GM12874 (cell line): ENCODE data around the gene C14orf93.

Experiments used
- TF ChIP-seq, protein P1 (sequence below): IDR thresholded peaks from 2 replicates; pipeline ENCODE4 v1.5.1; 2011; ENCODE audit warnings: low read depth, mild to moderate bottlenecking, control low read depth, low read length, moderate library complexity; ENCODE audit not compliant: insufficient read depth

Gene C14orf93

DNA sequence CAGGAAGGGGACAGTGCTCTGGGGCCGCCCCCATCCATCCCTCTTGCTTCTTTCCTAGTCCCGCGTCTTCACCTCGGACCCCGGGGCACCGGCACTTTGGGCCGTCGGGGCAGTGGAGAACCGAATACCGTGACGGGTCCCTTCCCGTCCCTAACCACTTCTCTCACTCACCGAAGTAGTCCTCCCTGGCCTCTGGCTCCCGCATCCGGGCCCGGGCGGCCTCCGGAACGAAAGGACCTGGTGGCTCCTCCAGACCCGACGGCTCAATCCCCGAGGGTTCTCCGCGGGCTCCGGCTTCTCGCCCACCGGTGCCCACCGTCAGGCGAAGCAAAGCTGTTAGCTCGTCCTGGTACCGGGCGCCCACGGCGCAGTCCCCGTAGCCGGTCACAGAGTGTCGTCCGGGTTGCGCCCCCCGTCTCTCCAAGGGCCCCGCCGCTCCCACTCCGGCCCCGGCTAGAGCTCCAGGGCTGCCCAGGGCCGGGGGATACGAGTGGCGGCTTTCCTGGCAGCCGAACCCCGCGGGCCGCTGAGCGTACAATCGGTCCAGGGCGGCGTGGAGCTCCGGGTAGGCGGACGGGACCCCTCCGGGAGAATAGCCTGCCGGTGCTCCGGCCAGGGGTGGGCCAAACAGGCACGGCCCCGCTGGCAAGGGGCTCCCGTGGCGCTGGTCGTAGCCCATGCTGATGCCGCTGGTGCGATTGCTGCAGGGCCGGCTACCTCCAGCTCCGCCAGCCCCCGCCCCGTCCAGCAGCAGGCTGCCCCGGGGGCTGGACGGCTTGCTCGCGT, 28.7 kb downstream of the C14orf93 start:
- TF ChIP-seq, protein P1, sequence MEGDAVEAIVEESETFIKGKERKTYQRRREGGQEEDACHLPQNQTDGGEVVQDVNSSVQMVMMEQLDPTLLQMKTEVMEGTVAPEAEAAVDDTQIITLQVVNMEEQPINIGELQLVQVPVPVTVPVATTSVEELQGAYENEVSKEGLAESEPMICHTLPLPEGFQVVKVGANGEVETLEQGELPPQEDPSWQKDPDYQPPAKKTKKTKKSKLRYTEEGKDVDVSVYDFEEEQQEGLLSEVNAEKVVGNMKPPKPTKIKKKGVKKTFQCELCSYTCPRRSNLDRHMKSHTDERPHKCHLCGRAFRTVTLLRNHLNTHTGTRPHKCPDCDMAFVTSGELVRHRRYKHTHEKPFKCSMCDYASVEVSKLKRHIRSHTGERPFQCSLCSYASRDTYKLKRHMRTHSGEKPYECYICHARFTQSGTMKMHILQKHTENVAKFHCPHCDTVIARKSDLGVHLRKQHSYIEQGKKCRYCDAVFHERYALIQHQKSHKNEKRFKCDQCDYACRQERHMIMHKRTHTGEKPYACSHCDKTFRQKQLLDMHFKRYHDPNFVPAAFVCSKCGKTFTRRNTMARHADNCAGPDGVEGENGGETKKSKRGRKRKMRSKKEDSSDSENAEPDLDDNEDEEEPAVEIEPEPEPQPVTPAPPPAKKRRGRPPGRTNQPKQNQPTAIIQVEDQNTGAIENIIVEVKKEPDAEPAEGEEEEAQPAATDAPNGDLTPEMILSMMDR: no peak

- TF ChIP-seq, protein P1: no peak
Observed at GRCh38 chr14:22980672-22981089, 29.3 kb downstream of the C14orf93 start.

DNA sequence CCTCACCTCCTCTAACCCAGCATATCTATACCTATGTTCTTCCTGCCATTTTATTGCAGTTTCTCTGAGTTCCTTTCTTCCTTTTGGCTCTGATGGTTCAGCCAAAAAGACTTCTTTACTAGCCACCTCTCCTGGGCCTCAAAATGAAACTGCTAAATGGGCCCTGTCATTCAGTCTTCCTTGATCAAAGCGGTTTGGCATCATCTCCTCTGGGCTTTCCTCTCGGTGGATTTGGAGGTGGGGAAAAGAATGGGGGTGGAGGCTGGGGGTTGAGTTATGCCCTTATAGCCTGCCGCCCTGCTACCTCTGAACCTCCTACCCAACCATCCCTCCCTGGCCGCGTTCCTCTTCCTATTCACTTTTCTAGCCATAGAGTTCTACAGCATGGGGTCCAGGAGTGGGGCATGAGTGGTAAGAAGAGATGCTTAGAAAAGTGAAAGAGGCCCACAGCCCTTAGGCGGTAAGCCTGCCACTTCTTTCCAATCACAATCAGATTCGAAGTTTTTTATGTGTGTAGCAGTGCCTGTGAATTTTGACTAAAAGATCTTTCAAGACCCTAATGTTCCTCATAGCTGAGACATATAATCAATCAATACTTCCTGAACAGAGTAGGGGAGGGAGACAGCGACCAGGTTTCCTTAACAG, 30.1 kb downstream of the C14orf93 start:
- TF ChIP-seq, protein P1: no peak

DNA sequence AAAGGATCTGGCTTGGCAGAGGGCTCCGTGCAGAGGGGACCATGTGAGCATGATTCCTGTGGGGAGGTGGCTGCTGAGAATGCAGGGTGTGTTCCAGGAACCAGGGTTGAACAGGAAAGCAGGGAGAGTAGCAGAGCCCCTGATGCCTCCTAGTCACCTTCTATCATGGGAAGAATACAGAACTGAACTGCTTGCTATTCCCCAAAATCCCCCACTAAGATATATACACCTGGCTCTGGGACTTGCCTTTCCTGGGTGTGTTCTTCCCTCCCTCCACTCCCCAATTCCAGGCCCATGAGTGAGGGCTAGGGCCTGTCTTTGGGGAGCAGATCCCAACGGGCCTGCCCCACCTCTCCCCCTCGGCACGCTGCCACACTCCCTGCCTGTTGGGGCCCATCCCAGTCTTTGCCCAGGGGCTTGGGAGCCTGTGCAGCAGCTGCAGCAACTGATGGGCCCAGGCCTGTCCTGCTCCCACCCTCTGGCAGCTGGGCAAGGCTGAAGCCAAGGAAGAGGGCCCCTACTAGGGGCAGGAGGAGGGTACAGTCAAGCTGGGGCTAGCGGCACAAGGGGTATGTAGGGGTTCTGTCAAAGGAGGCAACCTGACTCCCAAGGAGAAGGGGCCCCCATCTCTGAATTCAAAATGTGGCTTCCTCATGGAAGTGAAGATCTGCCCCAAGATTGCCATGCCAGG, 30.8 kb downstream of the C14orf93 start:
- TF ChIP-seq, protein P1: no peak

DNA sequence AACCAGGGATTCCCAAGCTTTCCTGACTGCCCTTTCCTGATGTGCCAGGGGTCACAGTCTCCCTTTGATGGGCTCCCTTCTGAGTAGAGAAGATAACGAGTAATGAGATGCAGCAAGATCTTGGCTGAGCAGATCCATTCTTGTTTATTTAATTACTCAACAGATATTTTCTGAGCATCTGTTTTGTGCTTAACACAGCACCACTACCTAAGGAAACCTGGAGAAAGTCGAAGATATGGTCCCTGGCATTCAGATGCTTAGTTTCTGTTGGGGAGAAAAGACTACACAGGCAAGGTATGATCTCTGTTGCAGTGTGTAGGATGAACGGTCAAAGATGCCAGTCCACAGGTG, 31.5 kb downstream of the C14orf93 start:
- TF ChIP-seq, protein P1: no peak

GRCh38 chr14:22977684-22978486, 32.1 kb downstream of the C14orf93 start:
- TF ChIP-seq, protein P1: no peak

GRCh38 chr14:22977434-22977683, 32.6 kb downstream of the C14orf93 start:
- TF ChIP-seq, protein P1: no peak
